CD4-positive, alpha-beta T cell treated with Interferon alpha-2 for 1 hour (primary cell): Measurements from ENCODE around the gene MUC15.

ENCODE experiments used
- DNase-seq, 2 donors: peaks; one replicate each; pipeline ENCODE4 v3.0.0-alpha.2; 2020 to 2022

MUC15 gene

DNA sequence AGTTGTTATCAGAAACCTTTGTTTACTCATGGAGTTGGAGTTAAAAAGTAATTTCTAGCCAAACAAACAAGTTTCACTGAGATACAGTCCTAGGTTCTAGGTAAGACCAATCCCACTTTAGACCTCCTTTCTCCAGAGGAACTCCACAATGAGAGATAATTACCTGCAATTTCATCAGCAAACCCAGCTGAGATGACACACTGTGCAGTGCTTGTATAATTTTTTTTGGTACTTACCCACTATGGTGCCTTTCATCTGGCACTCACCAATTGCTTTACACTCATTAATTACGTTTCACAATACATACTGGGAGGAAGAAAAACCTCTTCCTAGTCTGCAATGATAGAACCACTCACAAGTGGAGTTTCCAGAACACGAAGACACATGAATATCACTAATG is 1.8 kb upstream of the MUC15 start:
- DNase-seq = no peak

DNA sequence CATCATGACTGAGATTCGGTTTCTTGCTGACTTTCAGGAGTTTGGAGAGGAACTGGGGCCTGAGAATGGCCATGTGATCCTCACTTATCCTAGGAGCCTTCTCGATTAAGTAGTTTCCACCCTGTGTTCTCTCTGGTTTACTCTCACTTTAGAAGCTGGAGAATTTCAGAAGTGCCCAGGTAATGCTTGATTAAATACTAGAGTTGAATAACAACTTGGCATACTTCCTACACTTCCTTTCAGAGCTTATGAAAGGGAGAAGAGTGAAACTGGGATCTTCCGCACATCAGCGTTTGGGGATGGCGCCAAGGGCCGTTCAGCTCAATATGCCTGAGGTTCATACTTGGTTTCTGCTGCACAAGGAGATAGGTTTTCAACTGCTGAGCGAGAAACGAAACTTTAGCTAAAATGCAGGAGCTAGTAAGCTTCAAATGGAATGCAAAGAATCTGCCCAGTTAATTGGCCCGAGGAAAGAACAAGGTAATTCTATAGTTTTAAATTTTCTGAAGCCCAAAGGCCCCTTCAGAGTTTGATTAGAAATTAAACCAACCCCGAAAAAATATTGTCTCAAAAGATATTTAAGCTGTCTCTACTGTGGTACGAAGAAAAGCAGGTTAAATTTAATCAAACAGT is 823 bp upstream of the MUC15 start:
- no peak for DNase-seq

DNA sequence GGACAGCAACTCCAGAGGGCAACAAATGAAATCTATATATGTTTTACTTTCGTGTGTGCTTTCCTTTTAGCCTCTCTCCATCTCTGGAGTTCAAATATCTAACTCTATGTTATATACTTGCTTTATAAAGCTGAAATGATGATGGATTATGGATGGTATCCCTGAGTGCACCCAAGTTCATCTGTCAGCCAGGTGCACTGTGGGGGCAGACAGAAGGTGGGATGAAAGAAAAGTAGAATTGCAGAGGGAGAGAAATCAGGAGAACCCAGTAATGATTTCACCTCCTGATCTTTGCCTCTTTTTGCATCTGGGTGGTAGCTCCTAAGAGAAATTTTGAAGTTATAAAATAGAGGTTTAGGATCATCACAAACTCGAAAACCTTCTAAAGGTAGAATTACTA is 2.4 kb downstream of the MUC15 start:
- no peak for DNase-seq

DNA sequence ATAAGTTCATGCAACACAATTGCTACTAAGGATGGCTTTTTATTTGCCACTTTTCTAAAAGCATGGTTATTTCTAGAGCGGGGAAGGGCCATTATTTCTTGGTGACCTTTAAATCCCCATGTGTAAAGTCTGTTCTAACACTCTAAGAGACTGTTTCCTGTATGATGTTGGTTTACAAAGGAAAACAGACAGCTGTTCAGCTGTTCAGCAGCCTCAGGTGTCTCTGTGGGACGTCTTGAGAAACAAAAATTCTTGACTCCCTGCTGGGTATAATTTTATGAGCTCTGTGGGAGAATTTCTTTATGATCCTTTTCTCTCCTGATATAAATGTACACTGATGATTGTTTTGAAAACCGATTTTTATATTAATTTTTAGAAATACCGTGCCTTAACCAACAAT is 13.9 kb downstream of the MUC15 start:
- no peak for DNase-seq

DNA sequence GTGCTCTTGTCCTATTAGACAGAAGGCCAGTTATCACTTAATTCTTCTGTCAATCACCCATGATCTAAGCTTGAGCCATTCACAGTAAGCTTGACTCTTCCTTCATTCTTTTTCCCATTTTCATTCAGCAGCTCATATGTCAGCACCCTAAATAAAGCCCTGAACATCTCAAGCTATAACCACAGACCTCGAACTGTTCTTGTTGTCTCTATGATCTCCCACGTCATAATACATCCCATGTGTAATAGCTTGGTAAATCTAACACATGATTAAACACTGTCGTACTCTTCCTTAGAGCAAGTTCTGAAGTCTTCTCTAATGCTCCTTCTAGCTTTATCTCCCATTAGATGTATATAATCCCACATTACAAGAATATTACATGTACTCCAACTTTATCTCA is 14.4 kb downstream of the MUC15 start:
- no peak for DNase-seq

DNA sequence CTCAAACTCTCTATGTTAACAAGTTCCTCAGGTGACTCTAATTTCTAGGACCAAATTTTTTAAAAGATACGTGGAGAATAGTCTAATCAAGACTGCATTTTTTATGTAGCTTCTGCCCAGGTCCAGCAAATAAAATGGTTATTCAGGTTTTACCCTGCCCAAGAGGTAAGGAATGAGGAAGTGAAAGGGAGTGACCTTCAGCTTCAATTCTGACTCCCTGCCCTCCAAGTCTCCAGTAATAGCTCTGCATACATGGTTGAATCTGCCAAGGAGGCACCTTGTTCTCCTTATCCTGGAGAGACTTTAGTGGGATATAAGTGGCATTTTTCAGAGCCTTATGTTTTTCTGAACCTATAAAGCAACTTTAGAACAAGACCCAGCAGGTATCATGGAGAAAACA is 15.5 kb downstream of the MUC15 start:
- no peak for DNase-seq

DNA sequence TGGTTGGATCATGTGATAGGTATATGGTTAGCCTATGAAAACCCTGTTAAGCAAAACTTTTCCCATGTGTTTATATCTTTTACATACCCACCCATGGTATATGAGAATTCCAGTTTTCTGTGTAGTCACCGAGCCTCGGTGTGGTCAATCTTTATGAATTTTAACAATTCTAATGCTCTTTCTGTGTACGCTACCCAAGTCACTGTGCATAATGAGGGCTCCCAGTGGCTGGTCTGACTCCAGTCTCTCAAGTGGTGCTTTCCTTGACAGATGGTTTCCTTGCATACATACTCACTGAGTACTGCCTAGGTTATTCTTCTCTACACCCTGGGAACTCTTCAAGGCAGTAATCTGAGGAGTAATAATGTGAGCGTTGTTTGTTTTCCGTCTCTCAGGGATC is 17.6 kb downstream of the MUC15 start:
- DNase-seq = no peak

DNA sequence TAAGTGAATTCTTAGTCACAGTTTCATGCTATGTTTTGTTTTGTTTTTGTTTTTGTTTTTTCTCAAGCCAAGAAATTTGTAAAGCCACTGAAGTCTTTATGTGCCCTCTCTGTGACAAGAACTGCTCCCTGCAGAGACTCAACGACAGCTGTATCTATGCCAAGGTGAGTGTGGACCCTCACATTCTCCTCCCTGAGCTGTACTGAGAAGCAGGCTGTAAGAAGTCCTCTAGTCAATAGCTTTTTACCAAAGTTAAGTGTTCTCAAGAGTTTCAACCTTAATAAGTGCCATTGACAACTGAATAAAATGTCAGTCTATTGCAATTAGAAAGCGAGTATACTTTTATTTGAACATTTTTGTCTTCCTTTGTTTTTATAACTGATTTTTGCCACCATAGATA is 18.9 kb downstream of the MUC15 start:
- no peak for DNase-seq

DNA sequence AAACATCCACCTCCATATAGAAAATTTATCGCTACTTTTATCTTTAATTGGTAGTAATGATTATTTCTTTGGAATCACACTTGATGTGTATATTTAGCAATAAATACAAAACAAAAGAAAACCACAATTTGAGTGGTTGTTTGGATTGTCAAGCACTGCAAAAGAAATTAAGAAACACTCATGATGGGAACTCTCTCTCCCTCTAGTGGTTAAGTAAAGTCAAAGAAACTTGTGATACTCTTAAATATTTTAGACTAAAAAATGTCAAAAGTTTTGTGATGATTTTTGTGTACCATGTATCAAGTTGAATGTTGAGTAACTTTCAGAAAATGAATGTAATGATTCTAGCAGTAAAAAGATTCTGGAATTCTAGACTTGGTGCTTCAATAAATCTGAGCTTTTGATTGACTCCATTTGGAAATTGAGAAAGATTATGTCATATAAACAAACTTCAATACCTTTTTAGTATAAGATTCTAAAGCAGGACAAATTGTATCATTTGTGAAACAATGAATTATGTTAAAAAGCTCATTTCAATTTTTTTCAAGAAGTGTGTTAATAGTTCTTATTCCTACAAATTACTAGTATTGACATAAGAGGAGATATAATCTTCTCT is 20.8 kb downstream of the MUC15 start:
- no peak for DNase-seq

DNA sequence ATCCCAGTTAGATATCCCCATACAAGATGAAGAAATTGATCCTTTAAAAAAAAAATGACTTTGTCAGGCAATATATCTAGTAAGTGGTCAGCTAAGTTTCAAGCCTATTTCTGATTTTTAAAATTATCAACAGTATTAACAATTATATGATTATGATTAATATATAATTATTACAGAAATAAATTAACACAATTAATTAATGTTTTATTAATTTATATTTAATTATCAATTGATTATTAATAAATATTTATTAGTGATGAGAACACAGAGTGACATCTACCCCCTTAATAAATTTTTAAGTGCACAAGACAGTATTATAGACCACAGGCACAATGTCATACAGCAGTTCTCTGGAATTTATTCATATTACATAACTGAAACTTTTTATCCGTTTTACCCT is 22.0 kb downstream of the MUC15 start:
- DNase-seq = no peak

DNA sequence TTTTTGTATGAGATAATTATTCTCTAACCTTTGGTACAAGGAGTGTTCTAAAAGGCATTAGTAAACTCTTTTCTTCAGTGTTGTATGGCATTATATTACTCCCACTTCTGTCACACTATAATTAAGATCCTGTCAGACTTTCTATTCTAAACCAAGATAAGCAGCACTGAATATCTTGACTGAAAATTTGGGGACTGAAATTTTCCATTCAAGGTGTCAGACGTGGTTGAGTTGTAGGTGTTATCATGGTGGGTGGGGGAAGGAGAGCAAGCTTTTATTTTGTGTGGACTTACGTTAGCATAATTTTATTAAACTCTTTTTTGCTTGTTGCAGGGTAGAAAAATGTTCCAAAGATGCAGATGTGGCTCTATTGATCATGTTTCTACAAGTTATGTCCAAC is 22.9 kb downstream of the MUC15 start:
- DNase-seq = no peak

DNA sequence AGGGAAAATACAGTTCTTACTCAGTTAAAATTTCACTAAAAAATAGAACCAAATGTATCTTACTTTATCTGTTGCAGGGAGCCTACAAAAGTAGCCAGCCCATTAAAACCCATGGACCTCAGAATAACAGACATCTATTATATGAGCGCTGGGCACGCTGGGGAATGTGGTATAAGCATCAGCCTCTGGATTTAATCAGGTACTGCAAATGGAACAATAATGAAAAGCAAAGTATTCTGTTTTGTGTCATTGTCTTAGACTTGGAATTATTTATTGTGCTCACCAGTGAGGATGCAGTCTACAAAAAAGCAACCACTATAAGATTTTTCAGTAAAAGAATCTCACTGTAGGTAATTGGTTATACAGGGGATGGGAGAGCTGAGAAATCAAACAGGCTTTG is 30.2 kb downstream of the MUC15 start:
- DNase-seq = no peak

DNA sequence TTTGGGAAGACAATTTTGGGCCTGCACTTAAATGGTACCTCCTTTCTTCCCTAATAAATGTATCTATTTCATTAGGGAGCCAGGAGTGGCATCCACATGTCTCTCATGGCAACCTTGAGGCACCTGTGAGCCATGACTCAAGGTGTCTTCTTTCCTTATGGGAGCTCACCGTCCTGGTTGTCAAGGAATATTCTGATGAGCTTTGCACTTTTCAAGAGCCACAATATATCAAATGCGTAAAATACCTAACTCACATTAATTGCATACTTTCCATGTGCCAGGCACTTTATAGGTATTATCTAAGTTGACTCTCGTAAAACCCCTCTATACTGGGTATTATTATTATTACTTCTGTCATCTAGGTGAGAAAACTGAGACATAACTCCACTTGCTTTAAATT is 32.5 kb downstream of the MUC15 start:
- DNase-seq = no peak

DNA sequence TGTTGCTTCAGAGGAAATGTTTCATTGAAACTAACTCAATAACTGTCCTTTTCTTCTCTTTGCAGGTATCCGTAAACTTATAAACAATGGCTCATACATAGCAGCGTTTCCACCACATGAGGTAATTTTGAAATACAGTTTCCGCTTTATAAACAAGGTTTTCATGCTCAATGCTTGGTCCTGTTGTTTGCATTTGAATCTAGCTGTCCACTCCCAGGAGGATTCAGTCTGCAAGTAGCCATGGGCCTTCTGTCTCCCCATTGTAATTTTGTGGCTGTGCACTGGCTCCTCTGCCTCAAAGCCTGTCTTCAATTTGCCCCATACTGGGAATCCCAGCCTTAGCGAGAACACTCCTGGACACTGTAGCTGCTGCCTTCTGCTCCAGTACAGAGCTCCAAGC is 34.7 kb downstream of the MUC15 start:
- DNase-seq = no peak

DNA sequence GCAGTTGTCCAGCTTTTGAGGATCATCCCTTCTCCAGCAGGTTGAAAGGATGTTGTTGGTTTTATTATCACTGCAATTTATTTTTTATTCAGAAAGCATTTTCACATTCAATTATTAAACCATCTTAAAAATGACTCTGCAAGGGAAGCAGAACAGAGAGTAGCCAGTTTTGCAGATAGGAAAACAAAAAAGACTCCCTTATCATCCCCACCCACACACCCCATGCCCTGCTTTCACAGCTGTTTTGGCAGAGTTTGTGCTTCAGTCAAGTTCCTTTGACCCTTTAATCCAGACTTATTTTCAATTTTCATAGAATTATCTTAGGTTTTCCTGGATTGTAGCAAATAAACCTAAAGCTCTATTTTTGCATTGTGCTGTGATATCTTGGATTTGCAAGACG is 44.4 kb downstream of the MUC15 start:
- no peak for DNase-seq

DNA sequence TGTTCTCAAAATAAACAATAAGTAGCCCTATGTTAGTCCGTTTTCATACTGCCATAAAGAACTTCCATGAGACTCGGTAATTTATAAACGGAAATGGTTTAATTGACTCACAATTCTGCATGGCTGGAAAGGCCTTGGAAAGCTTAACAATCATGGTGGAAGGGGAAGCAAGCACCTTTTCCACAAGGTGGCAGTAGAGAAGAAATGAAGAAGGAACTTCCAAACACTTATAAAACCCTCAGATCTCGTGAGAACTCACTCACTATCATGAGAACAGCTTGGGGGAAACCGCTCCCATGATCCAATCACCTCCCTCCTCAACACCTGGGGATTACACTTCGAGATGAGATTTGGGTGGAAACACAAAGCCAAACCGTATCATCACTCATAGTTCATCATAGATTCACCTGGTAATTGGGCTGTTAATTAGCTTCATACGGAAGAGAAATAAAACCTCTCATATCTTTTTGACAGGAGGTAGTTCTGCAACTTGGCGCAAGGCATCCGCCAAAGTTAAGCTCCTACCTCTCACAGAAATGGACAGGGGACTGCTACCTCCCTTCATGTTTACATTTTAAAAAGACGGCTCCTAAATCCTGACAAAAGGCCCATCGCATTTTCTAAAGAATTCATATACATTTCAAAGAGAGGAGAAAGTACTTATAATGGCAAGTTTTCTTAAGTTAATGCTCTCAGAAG is 49.0 kb downstream of the MUC15 start:
- no peak for DNase-seq

DNA sequence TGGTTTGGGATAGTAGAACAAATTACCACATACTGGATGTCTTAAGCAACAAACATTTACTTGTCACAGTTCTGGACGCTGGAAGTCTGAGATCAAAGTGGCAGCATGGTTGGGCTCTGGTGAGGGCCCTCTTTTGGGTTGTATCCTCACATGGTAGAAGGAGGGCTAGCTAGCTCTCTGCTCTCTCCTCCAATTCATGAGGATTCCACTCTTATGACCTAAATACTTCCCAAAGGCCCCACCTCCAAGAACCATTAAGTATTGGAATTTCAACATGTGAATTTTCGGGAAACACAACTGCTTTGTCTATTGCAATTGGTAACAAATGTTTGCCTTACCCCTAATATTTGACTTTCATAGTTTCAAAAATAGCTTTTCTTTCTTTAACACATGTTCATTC is 52.6 kb downstream of the MUC15 start:
- no peak for DNase-seq

DNA sequence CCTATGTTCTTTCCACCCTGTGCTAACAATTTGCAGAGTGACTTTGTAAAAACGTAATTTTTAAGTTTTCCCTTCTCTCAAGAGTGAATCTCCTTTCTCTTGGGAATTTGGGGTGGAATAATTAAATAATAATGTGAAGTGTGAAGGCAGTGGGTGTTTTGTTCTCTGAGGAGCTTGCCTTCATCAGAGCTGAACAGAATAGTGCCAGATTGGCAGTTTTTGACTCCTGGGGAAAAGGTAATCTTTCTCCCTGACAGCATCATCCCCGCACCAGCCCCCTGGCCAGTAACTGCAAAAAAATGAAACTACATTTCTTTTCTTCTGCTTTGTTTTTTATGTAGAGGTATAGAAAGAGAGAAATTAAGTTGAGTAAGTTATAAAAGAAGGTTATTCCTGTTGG is 59.9 kb downstream of the MUC15 start:
- DNase-seq = no peak

DNA sequence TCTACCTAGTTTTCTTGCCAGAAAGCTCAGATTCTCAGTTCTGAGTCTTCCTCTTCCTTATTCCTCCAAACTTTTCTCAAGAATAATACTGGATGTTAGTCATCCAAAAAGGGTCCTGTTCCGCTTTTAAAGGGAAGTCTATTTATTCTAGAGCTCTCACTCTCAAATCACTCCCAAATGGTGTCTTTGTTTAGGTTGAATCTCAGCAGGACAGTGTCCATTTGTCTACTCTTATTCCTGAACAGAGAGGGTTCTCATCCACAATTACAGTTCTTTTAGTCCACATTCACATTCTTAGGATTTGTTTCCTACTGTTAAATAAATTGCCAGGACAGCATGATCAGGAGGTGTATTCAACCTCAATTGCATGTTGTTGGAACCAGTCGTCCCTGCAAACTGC is 61.3 kb downstream of the MUC15 start:
- DNase-seq = no peak

DNA sequence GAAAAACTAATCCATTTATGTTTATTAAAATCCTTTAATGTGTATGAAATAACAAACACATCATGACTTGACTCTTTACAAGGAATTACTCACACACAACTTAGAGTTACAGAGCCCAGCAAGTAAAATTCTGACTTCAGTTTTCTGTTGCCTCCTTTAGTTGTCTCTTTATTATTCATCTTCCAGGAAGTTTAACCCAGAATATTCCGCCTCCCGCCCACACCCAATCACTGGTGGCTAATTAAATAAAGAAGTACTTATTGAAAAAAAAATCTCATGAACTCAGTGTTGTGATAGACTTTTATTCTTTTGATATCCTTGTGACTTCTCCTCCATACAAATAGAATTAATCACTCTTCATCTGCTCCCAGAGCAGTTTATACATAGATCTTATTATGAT is 61.9 kb downstream of the MUC15 start:
- DNase-seq = no peak
